Sigmoid colon (tissue), 7 donors: ENCODE measurements around the gene MLH3. TPM values are rescaled to one million over a fixed set of nuclear protein-coding genes. Genes with fewer than 3 reads are reported as not detected.

ENCODE experiments used
- DNase-seq: peaks from one replicate; pipeline ENCODE4 v3.0.0-alpha.2; 2019
- H3K27ac ChIP-seq, 4 donors: fragments of 200-600 bp; sonication (generic); one replicate each; pipeline ENCODE4 v1.5.1; 2016 to 2019; ENCODE audit warnings: mild to moderate bottlenecking in 1 of 4
- H3K27me3 ChIP-seq, 3 donors: fragments of 200-600 bp; sonication (generic); one replicate each; pipeline ENCODE4 v1.5.1; 2019; ENCODE audit warnings: mild to moderate bottlenecking in 1 of 3
- H3K36me3 ChIP-seq, 4 donors: fragments of 200-600 bp; sonication (generic); one replicate each; pipeline ENCODE4 v1.5.1; 2016 to 2019
- H3K4me1 ChIP-seq, 4 donors: fragments of 200-600 bp; sonication (generic); one replicate each; pipeline ENCODE4 v1.5.1; 2017 to 2019
- H3K4me3 ChIP-seq, 4 donors: fragments of 200-600 bp; sonication (generic); one replicate each; pipeline ENCODE4 v1.5.1; 2017 to 2019; ENCODE audit warnings: mild to moderate bottlenecking in 2 of 4, moderate library complexity in 1 of 4
- H3K9me3 ChIP-seq, 4 donors: fragments of 200-600 bp in 3 of 4; sonication (generic) in 3 of 4; one replicate each; pipeline versions ENCODE4 v1.5.1 to v1.6.1; 2013 to 2019
- EP300 ChIP-seq, 4 donors: sonication (generic); formaldehyde crosslinking; IDR thresholded peaks; one replicate each; pipeline ENCODE4 v1.6.1; 2017; ENCODE audit warnings: antibody characterized with exemption in 4 of 4
- POLR2A ChIP-seq, 2 donors: fragments of 450-650 bp; IDR thresholded peaks; one replicate each; pipeline ENCODE4 v1.6.1; 2016; ENCODE audit warnings: antibody characterized with exemption in 2 of 2, mild to moderate bottlenecking in 2 of 2, moderate library complexity in 2 of 2
- POLR2AphosphoS5 ChIP-seq, 4 donors: sonication (generic); formaldehyde crosslinking; IDR thresholded peaks; one replicate each; pipeline ENCODE4 v1.6.1; 2017; ENCODE audit warnings: antibody characterized with exemption in 4 of 4
- WGBS, 2 donors: extraction: QIAGEN DNeasy Blood & Tissue Kit; methylation state at CpG; one replicate each; pipeline ENCODE4 v1.1.7; 2013; 5-methylcytosine and 5-hydroxymethylcytosine counted together
- intact Hi-C: fragments of 100-400 bp; cut with DNase I; formaldehyde crosslinking; loops from one replicate; pipeline ENCODE4 v1.15.1; 2023
- polyA plus RNA-seq, 3 donors: library from polyadenylated mRNA; stranded (reverse); fragments of 200-250 nt; gene quantifications; one replicate each; pipeline ENCODE4 v1.2.3, GENCODE V29; 2013
- total RNA-seq, 4 donors: library from RNA; depleted of rRNA; stranded (reverse); fragments of >200 nt; gene quantifications; one replicate each; pipeline ENCODE4 v1.1.0, GENCODE V29; 2016
- TF ChIP-seq, protein P1 (sequence below), 4 experiments: fragments of 450-650 bp in 3 of 4; fragments of 200-600 bp in 1 of 4; IDR thresholded peaks; one replicate each; pipeline ENCODE4 v1.5.1; 2016 to 2019; ENCODE audit warnings: antibody characterized with exemption in 4 of 4, mild to moderate bottlenecking in 3 of 4, moderate library complexity in 2 of 4
- donor health status: healthy with polysubstance abuse.
- donor health status: Bipolar disorder and iron deficiency.
- donor health status: healthy.

The MLH3 gene
- total and polyA plus RNA-seq, 7 donors, result 3.6 to 42.9 (median 30.0) TPM

DNA sequence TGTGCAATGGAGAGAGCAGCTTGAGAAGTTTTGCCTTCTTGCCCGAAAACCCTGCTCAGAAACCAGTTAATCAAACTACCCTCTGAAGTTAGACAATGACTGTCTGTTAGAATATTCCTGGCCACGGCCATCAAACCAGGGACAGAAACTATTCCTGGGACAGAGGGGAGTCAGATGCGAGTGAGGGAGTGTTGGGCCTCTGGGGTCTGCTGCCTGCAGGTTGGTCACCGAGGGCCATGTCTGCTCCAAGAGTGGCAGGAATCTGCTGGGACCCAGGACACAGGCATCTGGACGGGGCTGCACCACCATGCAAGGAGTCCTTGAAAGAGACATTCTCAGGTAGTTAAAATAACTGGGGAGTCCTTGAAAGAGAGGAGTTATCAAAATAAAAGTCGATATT, 65.5 kb downstream of the MLH3 start:
- H3K27me3 ChIP-seq, result no peaks in the 10 kb centered on the region
- TF ChIP-seq POLR2A (IDR thresholded peaks at IDR 0.05), result no peak
- no peak for TF ChIP-seq EP300 (IDR thresholded peaks at IDR 0.05)
- TF ChIP-seq, protein P1, sequence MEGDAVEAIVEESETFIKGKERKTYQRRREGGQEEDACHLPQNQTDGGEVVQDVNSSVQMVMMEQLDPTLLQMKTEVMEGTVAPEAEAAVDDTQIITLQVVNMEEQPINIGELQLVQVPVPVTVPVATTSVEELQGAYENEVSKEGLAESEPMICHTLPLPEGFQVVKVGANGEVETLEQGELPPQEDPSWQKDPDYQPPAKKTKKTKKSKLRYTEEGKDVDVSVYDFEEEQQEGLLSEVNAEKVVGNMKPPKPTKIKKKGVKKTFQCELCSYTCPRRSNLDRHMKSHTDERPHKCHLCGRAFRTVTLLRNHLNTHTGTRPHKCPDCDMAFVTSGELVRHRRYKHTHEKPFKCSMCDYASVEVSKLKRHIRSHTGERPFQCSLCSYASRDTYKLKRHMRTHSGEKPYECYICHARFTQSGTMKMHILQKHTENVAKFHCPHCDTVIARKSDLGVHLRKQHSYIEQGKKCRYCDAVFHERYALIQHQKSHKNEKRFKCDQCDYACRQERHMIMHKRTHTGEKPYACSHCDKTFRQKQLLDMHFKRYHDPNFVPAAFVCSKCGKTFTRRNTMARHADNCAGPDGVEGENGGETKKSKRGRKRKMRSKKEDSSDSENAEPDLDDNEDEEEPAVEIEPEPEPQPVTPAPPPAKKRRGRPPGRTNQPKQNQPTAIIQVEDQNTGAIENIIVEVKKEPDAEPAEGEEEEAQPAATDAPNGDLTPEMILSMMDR (IDR thresholded peaks at IDR 0.05), result no peak
- WGBS, 2 donors, result 91 to 95% methylated on average over 6 of the region's 6 CpGs
- no peak overlapping the region for H3K4me3 ChIP-seq
- H3K9me3 ChIP-seq, result no peaks in the 10 kb centered on the region
- no peaks in the 10 kb centered on the region for H3K4me1 ChIP-seq
- no peak overlapping the region for H3K27ac ChIP-seq
- H3K36me3 ChIP-seq, result no peaks in the 10 kb centered on the region
- no peak for DNase-seq
- intact Hi-C loops, result no loop called here

DNA sequence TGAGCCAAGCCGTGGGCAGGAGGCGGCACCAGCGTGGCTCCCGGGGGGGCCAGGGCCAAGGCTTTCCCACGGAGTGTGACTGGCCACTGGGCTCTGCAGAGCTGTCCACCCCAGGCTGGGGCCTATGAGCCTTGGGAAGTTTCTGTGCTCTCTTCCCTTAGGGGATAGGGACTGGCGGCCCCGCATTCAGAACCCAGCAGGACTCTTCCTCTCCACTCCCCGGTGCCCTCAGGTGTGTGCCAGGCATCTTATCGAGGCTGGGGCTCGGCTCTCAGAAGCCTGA, 66.3 kb downstream of the MLH3 start:
- Histone ChIP-seq H3K36me3 (no peaks in the 10 kb centered on the region), H3K4me3 (no peak overlapping the region), H3K4me1 (no peaks in the 10 kb centered on the region), H3K27me3 (no peaks in the 10 kb centered on the region), H3K9me3 (no peaks in the 10 kb centered on the region), H3K27ac (no peak overlapping the region)
- no peak for DNase-seq
- 84 to 93% methylated on average over 10 of the region's 10 CpGs for WGBS, 2 donors
- TF ChIP-seq POLR2A (IDR thresholded peaks at IDR 0.05) (no peak), EP300 (IDR thresholded peaks at IDR 0.05) (no peak), POLR2AphosphoS5 (IDR thresholded peaks at IDR 0.05) (no peak)
- TF ChIP-seq, protein P1 (IDR thresholded peaks at IDR 0.05), result no peak
- intact Hi-C loops, result no loop called here

DNA sequence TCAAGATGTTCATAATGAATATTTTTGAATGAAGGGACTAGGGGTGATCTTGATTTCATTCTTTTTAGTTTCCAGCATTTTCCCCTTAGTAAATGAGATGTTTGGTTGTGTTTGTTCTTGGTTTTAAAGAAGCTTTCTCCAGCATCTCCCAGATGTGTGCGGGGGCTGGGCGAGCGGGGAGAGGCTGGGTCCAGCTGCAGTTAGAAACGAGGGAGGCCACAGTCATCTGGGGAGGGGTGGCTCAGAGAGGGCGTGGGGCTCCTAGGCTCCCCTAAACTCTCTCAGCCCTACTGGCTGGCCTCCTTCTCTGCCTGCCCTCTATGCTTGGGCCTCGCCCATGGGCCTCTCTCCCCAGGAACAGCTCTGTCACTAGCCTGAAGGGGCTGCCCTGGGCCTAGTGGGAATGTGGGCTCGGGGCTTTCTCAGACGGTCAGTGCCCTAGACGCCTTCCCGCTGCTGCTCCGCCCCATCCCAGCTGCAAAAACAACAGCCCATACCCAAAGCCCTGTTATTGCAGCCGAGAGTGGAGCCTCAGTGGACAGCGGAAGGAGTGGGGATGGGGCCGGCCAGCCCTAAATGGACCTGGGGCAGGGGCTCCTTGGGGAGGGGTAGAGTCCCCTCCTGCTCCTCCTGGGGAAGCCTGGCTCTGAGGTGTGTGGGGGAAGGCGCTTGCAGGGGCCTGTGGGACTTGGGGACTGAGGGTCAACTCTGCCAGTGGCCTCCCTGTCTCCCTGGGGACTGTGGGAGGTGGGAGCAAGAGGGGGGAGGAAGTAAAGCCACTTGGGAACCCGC, 66.8 kb downstream of the MLH3 start:
- H3K36me3 ChIP-seq, result no peaks in the 10 kb centered on the region
- H3K27me3 ChIP-seq, result no peaks in the 10 kb centered on the region
- H3K4me3 ChIP-seq, result no peak overlapping the region
- TF ChIP-seq, protein P1 (IDR thresholded peaks at IDR 0.05), result no peak
- TF ChIP-seq POLR2A (IDR thresholded peaks at IDR 0.05) (no peak), EP300 (IDR thresholded peaks at IDR 0.05) (no peak), POLR2AphosphoS5 (IDR thresholded peaks at IDR 0.05) (no peak)
- 84 to 89% methylated on average over 16 of the region's 16 CpGs for WGBS, 2 donors
- DNase-seq, result no peak
- H3K4me1 ChIP-seq, result no peaks in the 10 kb centered on the region
- no peak overlapping the region for H3K27ac ChIP-seq
- no peaks in the 10 kb centered on the region for H3K9me3 ChIP-seq
- intact Hi-C loops, result no loop called here

DNA sequence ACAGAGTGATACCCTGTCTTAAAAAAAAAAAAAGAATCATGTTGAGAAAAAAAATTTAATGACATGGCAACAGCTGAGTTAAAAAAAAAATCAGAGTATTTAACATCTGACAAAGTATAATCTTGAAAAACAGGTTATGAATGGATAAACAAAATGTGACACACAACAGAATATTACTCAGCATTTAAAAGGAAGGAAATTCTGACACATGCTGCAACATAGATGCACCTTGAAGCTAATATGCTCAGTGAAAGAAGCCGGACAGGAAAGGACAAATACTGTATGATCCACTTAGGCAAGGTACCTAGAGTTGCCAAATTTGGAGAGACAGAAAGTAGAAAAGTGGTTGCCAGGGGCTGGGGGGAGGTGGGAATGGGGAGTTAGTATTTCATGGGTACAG, 67.9 kb downstream of the MLH3 start:
- no peak overlapping the region for H3K27ac ChIP-seq
- TF ChIP-seq POLR2A (IDR thresholded peaks at IDR 0.05) (no peak), EP300 (IDR thresholded peaks at IDR 0.05) (no peak), POLR2AphosphoS5 (IDR thresholded peaks at IDR 0.05) (no peak)
- TF ChIP-seq, protein P1 (IDR thresholded peaks at IDR 0.05), result no peak
- no peak overlapping the region for H3K4me3 ChIP-seq
- DNase-seq, result no peak
- WGBS, 2 donors, result 90 to 93% methylated on average over 1 of the region's 1 CpG
- H3K27me3 ChIP-seq, result no peaks in the 10 kb centered on the region
- H3K36me3 ChIP-seq, result no peaks in the 10 kb centered on the region
- H3K4me1 ChIP-seq, result no peaks in the 10 kb centered on the region
- intact Hi-C loops, result no loop called here
- H3K9me3 ChIP-seq, result no peaks in the 10 kb centered on the region

DNA sequence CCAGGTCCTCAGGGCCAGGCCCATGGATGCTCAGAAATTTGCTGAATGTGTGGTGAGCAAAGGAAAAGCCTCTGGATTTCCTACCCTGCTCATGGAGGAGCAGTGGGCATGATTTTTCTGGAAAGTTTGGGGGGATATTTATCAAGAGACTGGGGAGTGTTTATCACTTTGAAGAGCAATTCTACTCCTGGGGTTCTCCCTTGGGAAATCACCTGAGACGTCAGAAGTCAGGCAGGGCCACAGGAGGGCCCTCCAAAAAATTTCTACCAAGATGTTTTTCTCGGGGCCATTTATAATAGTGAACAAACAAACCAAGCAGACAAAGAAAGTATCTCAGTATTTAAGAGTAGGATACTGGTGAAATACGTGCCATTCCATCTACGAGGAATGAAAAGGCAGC, 68.6 kb downstream of the MLH3 start:
- Histone ChIP-seq H3K4me3 (no peak overlapping the region), H3K9me3 (no peaks in the 10 kb centered on the region), H3K27me3 (no peaks in the 10 kb centered on the region), H3K36me3 (no peaks in the 10 kb centered on the region), H3K4me1 (no peaks in the 10 kb centered on the region), H3K27ac (no peak overlapping the region)
- intact Hi-C loops, result no loop called here
- no peak for DNase-seq
- 87 to 88% methylated on average over 4 of the region's 4 CpGs for WGBS, 2 donors
- TF ChIP-seq, protein P1 (IDR thresholded peaks at IDR 0.05), result no peak
- no peak for TF ChIP-seq EP300 (IDR thresholded peaks at IDR 0.05)
